Mucosa of rectum (tissue), 2 donors: ENCODE measurements around the gene FES.
A peak's percentile ranks its signal among the peaks of the same experiment; 100 is the strongest.

Source experiments
- H3K27ac ChIP-seq, 2 donors: one replicate each; pipeline ENCODE4 v1.7.0; 2013; ENCODE audit warnings: inconsistent platforms in 2 of 2, low read depth in 2 of 2, low read length in 2 of 2
- H3K27me3 ChIP-seq, 2 donors: one replicate each; pipeline ENCODE4 v1.7.0; 2013; ENCODE audit warnings: low read length in 2 of 2; ENCODE audit not compliant: control insufficient read depth in 2 of 2, insufficient read depth in 2 of 2
- H3K36me3 ChIP-seq, 2 donors: one replicate each; pipeline ENCODE4 v1.7.0; 2013; ENCODE audit warnings: low read length in 2 of 2; ENCODE audit not compliant: control insufficient read depth in 2 of 2, insufficient read depth in 2 of 2
- H3K4me1 ChIP-seq, 2 donors: one replicate each; pipeline ENCODE4 v1.7.0; 2013; ENCODE audit warnings: low read length in 2 of 2, mild to moderate bottlenecking in 1 of 2; ENCODE audit not compliant: control insufficient read depth in 2 of 2, insufficient read depth in 2 of 2
- H3K4me3 ChIP-seq, 2 donors: one replicate each; pipeline ENCODE4 v1.7.0; 2013; ENCODE audit warnings: low read length in 2 of 2
- H3K9ac ChIP-seq, 2 donors: one replicate each; pipeline ENCODE4 v1.7.0; 2013; ENCODE audit warnings: low read length in 2 of 2, low read depth in 1 of 2, mild to moderate bottlenecking in 1 of 2
- H3K9me3 ChIP-seq, 2 donors: one replicate each; pipeline ENCODE4 v1.7.0; 2013; ENCODE audit warnings: low read length in 2 of 2; ENCODE audit not compliant: control insufficient read depth in 2 of 2
- donor health status: healthy.
- donor health status: Normal muscosa, but diverticular disease.

Gene FES

GRCh38 chr15:90909976-90910375 is 25.7 kb downstream of the FES start:
- Histone ChIP-seq H3K9me3 (no peaks in the 10 kb centered on the region), H3K9ac (no peak overlapping the region), H3K36me3 (peaks cover 78 to 84% of the 10 kb centered on the region in 2 donors)

GRCh38 chr15:90910441-90911301 is 26.4 kb downstream of the FES start:
- peaks cover 78 to 85% of the 10 kb centered on the region in 2 donors for H3K36me3 ChIP-seq
- H3K27me3 ChIP-seq = no peaks in the 10 kb centered on the region
- H3K9me3 ChIP-seq = no peaks in the 10 kb centered on the region
- no peak overlapping the region for H3K4me3 ChIP-seq
- H3K27ac ChIP-seq = no peak overlapping the region
- no peaks in the 10 kb centered on the region for H3K4me1 ChIP-seq
- H3K9ac ChIP-seq = no peak overlapping the region

More at GRCh38 chr15:90909976-90910375, 25.7 kb downstream of the FES start:
- H3K4me3 ChIP-seq = no peak overlapping the region
- H3K27ac ChIP-seq = no peak overlapping the region
- no peaks in the 10 kb centered on the region for H3K27me3 ChIP-seq
- H3K4me1 ChIP-seq = no peaks in the 10 kb centered on the region

- Histone ChIP-seq H3K27ac (no peak overlapping the region), H3K27me3 (no peaks in the 10 kb centered on the region), H3K9me3 (no peaks in the 10 kb centered on the region), H3K4me1 (no peaks in the 10 kb centered on the region), H3K4me3 (no peak overlapping the region), H3K36me3 (peaks cover 78 to 81% of the 10 kb centered on the region in 2 donors), H3K9ac (no peak overlapping the region)
These were observed 27.0 kb downstream of the FES start for GRCh38 chr15:90911302-90911623.

- Histone ChIP-seq H3K4me3 (no peak overlapping the region), H3K9me3 (no peaks in the 10 kb centered on the region), H3K27me3 (no peaks in the 10 kb centered on the region), H3K4me1 (no peaks in the 10 kb centered on the region), H3K36me3 (peaks cover 78 to 81% of the 10 kb centered on the region in 2 donors), H3K27ac (no peak overlapping the region), H3K9ac (no peak overlapping the region)
These were observed 27.8 kb downstream of the FES start for GRCh38 chr15:90911906-90912769.

- Histone ChIP-seq H3K27me3 (no peaks in the 10 kb centered on the region), H3K27ac (no peak overlapping the region), H3K9ac (no peak overlapping the region), H3K4me1 (no peaks in the 10 kb centered on the region), H3K9me3 (no peaks in the 10 kb centered on the region), H3K36me3 (peaks cover 78 to 81% of the 10 kb centered on the region in 2 donors), H3K4me3 (no peak overlapping the region)
These were observed 28.4 kb downstream of the FES start for GRCh38 chr15:90912770-90913075.

GRCh38 chr15:90913398-90913944 is 29.2 kb downstream of the FES start:
- Histone ChIP-seq H3K27me3 (no peaks in the 10 kb centered on the region), H3K36me3 (peaks cover 83 to 86% of the 10 kb centered on the region in 2 donors), H3K27ac (no peak overlapping the region), H3K9ac (no peak overlapping the region), H3K4me1 (no peaks in the 10 kb centered on the region), H3K4me3 (no peak overlapping the region), H3K9me3 (no peaks in the 10 kb centered on the region)

- Histone ChIP-seq H3K27ac (no peak overlapping the region), H3K27me3 (no peaks in the 10 kb centered on the region), H3K4me3 (no peak overlapping the region), H3K36me3 (peaks cover 87 to 88% of the 10 kb centered on the region in 2 donors), H3K4me1 (no peaks in the 10 kb centered on the region), H3K9ac (no peak overlapping the region), H3K9me3 (no peaks in the 10 kb centered on the region)
These were observed 30.2 kb downstream of the FES start for GRCh38 chr15:90914305-90915080.

- peak overlapping the region in 1 of 2 donors; percentile 52 for H3K27ac ChIP-seq
These were observed 31.0 kb downstream of the FES start for GRCh38 chr15:90915216-90915807.

GRCh38 chr15:90915808-90916440 is 31.6 kb downstream of the FES start:
- Histone ChIP-seq H3K27me3 (no peaks in the 10 kb centered on the region), H3K9me3 (no peaks in the 10 kb centered on the region), H3K27ac (peak overlapping the region in 1 of 2 donors; percentile 52), H3K4me1 (no peaks in the 10 kb centered on the region), H3K9ac (no peak overlapping the region), H3K4me3 (no peak overlapping the region), H3K36me3 (peaks cover 91% of the 10 kb centered on the region in 2 donors)

More at GRCh38 chr15:90915216-90915807, 31.0 kb downstream of the FES start:
- no peaks in the 10 kb centered on the region for H3K9me3 ChIP-seq
- H3K9ac ChIP-seq = no peak overlapping the region
- H3K4me3 ChIP-seq = no peak overlapping the region
- peaks cover 91 to 92% of the 10 kb centered on the region in 2 donors for H3K36me3 ChIP-seq
- no peaks in the 10 kb centered on the region for H3K27me3 ChIP-seq
- no peaks in the 10 kb centered on the region for H3K4me1 ChIP-seq
